NCI-H2107 (cell line): Measurements from ENCODE around the gene ABCF3.
A peak's percentile ranks its signal among the peaks of the same experiment; 100 is the strongest.
"Not testable (repeated sequence)": the region's sequence is repeated elsewhere in the genome, so short reads cannot be mapped to it uniquely, and the experiment has no call there.

Experiments used
- DNase-seq: peaks from one replicate; lab custom pipeline; 2025; lab: John Stamatoyannopoulos, UW

ABCF3 gene

GRCh38 chr3:184186184-184186901 is at the start of gene ABCF3:
Gene ABCF3 (plus strand): TSS chr3:184186199. CDS start chr3:184186208, 9 bp downstream.
- no peak for DNase-seq

- DNase-seq = no peak
Observed at GRCh38 chr3:184140436-184140835, 45.6 kb upstream of the ABCF3 start.

- DNase-seq = no peak
Observed at GRCh38 chr3:184142199-184142598, 43.8 kb upstream of the ABCF3 start.

- DNase-seq = no peak
Observed at GRCh38 chr3:184143327-184143726, 42.7 kb upstream of the ABCF3 start.

- DNase-seq = no peak
Observed at GRCh38 chr3:184144505-184144904, 41.5 kb upstream of the ABCF3 start.

- DNase-seq = peak; percentile 79
Observed at GRCh38 chr3:184145111-184145524, 40.9 kb upstream of the ABCF3 start.

GRCh38 chr3:184145751-184146270 is 40.2 kb upstream of the ABCF3 start:
- DNase-seq = no peak

GRCh38 chr3:184148076-184148475 is 37.9 kb upstream of the ABCF3 start:
- no peak for DNase-seq

GRCh38 chr3:184149123-184149522 is 36.9 kb upstream of the ABCF3 start:
- no peak for DNase-seq

GRCh38 chr3:184149770-184150169 is 36.2 kb upstream of the ABCF3 start:
- not testable (repeated sequence) for DNase-seq

- DNase-seq = peak; percentile 49
Observed at GRCh38 chr3:184154885-184155643, 30.9 kb upstream of the ABCF3 start, which contains the start of gene DVL3. Gene DVL3 (plus strand): TSS chr3:184155377. CDS start chr3:184155636, 259 bp downstream.

GRCh38 chr3:184155644-184156521 is 30.1 kb upstream of the ABCF3 start:
- DNase-seq = peak; percentile 53

GRCh38 chr3:184156522-184156955 is 29.5 kb upstream of the ABCF3 start:
- peak; percentile 36 for DNase-seq

- DNase-seq = no peak
Observed at GRCh38 chr3:184157206-184157605, 28.8 kb upstream of the ABCF3 start.

GRCh38 chr3:184158404-184158803 is 27.6 kb upstream of the ABCF3 start:
- DNase-seq = no peak

- DNase-seq = no peak
Observed at GRCh38 chr3:184160456-184160855, 25.5 kb upstream of the ABCF3 start.

- not testable (repeated sequence) for DNase-seq
Observed at GRCh38 chr3:184162571-184163070, 23.4 kb upstream of the ABCF3 start.

GRCh38 chr3:184164648-184165330 is 21.2 kb upstream of the ABCF3 start:
- DNase-seq = no peak

- DNase-seq = no peak
Observed at GRCh38 chr3:184165543-184165942, 20.5 kb upstream of the ABCF3 start.

GRCh38 chr3:184166671-184167070 is 19.3 kb upstream of the ABCF3 start:
- no peak for DNase-seq

- DNase-seq = no peak
Observed at GRCh38 chr3:184167786-184168185, 18.2 kb upstream of the ABCF3 start.
